Fibroblast of the aortic adventitia (primary cell): ENCODE results near the gene NUP188. TPM values are rescaled to one million over a fixed set of nuclear protein-coding genes. Genes with fewer than 3 reads are reported as not detected.

Experiments
- DNase-seq: peaks from one replicate; pipeline ENCODE4 v3.0.0-alpha.2; 2010; ENCODE audit warnings: low read depth
- H3K4me3 ChIP-seq: 2 replicates; pipeline ENCODE4 v1.5.1; 2011; ENCODE audit warnings: low read depth, mild to moderate bottlenecking, control low read depth, low read length, moderate library complexity
- CTCF ChIP-seq: IDR thresholded peaks from 2 replicates; pipeline ENCODE4 v1.5.1; 2011; ENCODE audit warnings: mild to moderate bottlenecking, low read length, control low read depth, inconsistent platforms; ENCODE audit not compliant: insufficient read depth
- total RNA-seq: library from RNA; depleted of rRNA; stranded (reverse); fragments of >200 nt; gene quantifications from 2 replicates; pipeline ENCODE4 v1.2.3, GENCODE V29; 2012; ENCODE audit warnings: low replicate concordance

The NUP188 gene
- total RNA-seq, 1 donor, result 69.1 TPM

- no peak for TF ChIP-seq CTCF
- DNase-seq, result no peak
- H3K4me3 ChIP-seq, result no peak overlapping the region
Observed at GRCh38 chr9:128901822-128902221, 45.7 kb upstream of the NUP188 start.

GRCh38 chr9:128902351-128903078 is 45.0 kb upstream of the NUP188 start:
- TF ChIP-seq CTCF, result no peak
- H3K4me3 ChIP-seq, result no peak overlapping the region
- DNase-seq, result no peak

GRCh38 chr9:128903079-128903461 is 44.4 kb upstream of the NUP188 start:
- no peak for DNase-seq
- no peak overlapping the region for H3K4me3 ChIP-seq
- TF ChIP-seq CTCF, result no peak

- no peak for DNase-seq
- no peak overlapping the region for H3K4me3 ChIP-seq
- no peak for TF ChIP-seq CTCF
Observed at GRCh38 chr9:128903871-128904620, 43.5 kb upstream of the NUP188 start.

GRCh38 chr9:128905964-128906363 is 41.5 kb upstream of the NUP188 start:
- H3K4me3 ChIP-seq, result no peak overlapping the region
- no peak for TF ChIP-seq CTCF
- DNase-seq, result no peak

GRCh38 chr9:128906741-128907140 is 40.8 kb upstream of the NUP188 start:
- TF ChIP-seq CTCF, result no peak
- no peak overlapping the region for H3K4me3 ChIP-seq
- no peak for DNase-seq
